IMR-90 (cell line): Measurements from ENCODE around the gene CEP135. TPM values are rescaled to one million over a fixed set of nuclear protein-coding genes. Genes with fewer than 3 reads are reported as not detected.

Experiments
- ATAC-seq: fragments of 200-7000 bp; cut with Tn5 transposase; 2 replicates; pipeline ENCODE4 v1.9.1; 2020; ENCODE audit warnings: low read depth, mild to moderate bottlenecking, moderate library complexity
- BruUV-seq: library from RNA; stranded (reverse); fragments of 400-500 nt; replicated peaks from 2 replicates; lab custom pipeline; 2021; lab: Mats Ljungman, UMichigan
- CTCF ChIA-PET: fragments of 300-600 bp; formaldehyde crosslinking; extraction: SDS; loops from one replicate; lab custom pipeline; 2021; ENCODE audit warnings: antibody characterized with exemption; lab: Yijun Ruan, JAX
- POLR2A ChIA-PET: fragments of 300-600 bp; sonication (Branson Sonifier 250); formaldehyde crosslinking; loops from one replicate; lab custom pipeline; 2022; ENCODE audit warnings: antibody characterized with exemption; ENCODE audit not compliant: unreplicated experiment; lab: Charles Lee
- DNase-seq: peaks from one replicate; pipeline ENCODE4 v3.0.0; 2013
- H2AFZ ChIP-seq: replicated peaks from 2 replicates; pipeline ENCODE3; 2013; ENCODE audit warnings: low read length, mild to moderate bottlenecking; ENCODE audit not compliant: poor library complexity
- H2AK5ac ChIP-seq: 2 replicates; pipeline ENCODE4 v1.6.1; 2013; ENCODE audit warnings: low read depth, low read length, inconsistent platforms
- H2AK9ac ChIP-seq: replicated peaks from 2 replicates; pipeline ENCODE3; 2013; ENCODE audit warnings: mild to moderate bottlenecking, low read depth, low read length, moderate library complexity; ENCODE audit not compliant: poor library complexity
- H2BK120ac ChIP-seq: 2 replicates; pipeline ENCODE4 v1.6.1; 2013; ENCODE audit warnings: low read depth, low read length, inconsistent platforms
- H2BK15ac ChIP-seq: 3 replicates; pipeline ENCODE4 v1.6.1; 2013; ENCODE audit warnings: low read depth, low read length, inconsistent platforms
- H2BK20ac ChIP-seq: 2 replicates; pipeline ENCODE4 v1.6.1; 2013; ENCODE audit warnings: low read depth, mild to moderate bottlenecking, inconsistent platforms, low read length, moderate library complexity
- H2BK5ac ChIP-seq: 2 replicates; pipeline ENCODE4 v1.6.1; 2013; ENCODE audit warnings: mild to moderate bottlenecking, low read depth, low read length, inconsistent platforms; ENCODE audit not compliant: poor library complexity, severe bottlenecking
- H3K14ac ChIP-seq: replicated peaks from 2 replicates; pipeline ENCODE4 v1.6.1; 2013; ENCODE audit warnings: low read depth, low read length, inconsistent platforms
- H3K18ac ChIP-seq: 2 replicates; pipeline ENCODE4 v1.6.1; 2013; ENCODE audit warnings: low read depth, low read length, control low read depth
- H3K23ac ChIP-seq: 2 replicates; pipeline ENCODE4 v1.6.1; 2013; ENCODE audit warnings: low read depth, low read length, inconsistent platforms
- H3K27ac ChIP-seq: 2 replicates; pipeline ENCODE4 v1.5.1; 2013; ENCODE audit warnings: mild to moderate bottlenecking, control low read depth, low read length; ENCODE audit not compliant: insufficient read depth
- H3K27me3 ChIP-seq: 2 replicates; pipeline ENCODE4 v1.6.1; 2013; ENCODE audit warnings: low read length; ENCODE audit not compliant: control insufficient read depth, insufficient read depth
- H3K36me3 ChIP-seq: 2 replicates; pipeline ENCODE4 v1.6.1; 2013; ENCODE audit warnings: low read length, mixed read lengths; ENCODE audit not compliant: control insufficient read depth, insufficient read depth
- H3K4ac ChIP-seq: 2 replicates; pipeline ENCODE4 v1.6.1; 2013; ENCODE audit warnings: low read depth, low read length, inconsistent platforms
- H3K4me1 ChIP-seq: 2 replicates; pipeline ENCODE4 v1.6.1; 2013; ENCODE audit warnings: low read length, mixed read lengths; ENCODE audit not compliant: control insufficient read depth, insufficient read depth
- H3K4me2 ChIP-seq: 2 replicates; pipeline ENCODE4 v1.6.1; 2013; ENCODE audit warnings: low read depth, mild to moderate bottlenecking, control low read depth, low read length, moderate library complexity
- H3K4me3 ChIP-seq: 2 replicates; pipeline ENCODE4 v1.5.1; 2013; ENCODE audit warnings: low read depth, mild to moderate bottlenecking, control low read depth, low read length, moderate library complexity; ENCODE audit not compliant: insufficient read depth
- H3K56ac ChIP-seq: 2 replicates; pipeline ENCODE4 v1.6.1; 2013; ENCODE audit warnings: low read length, inconsistent platforms; ENCODE audit not compliant: insufficient read depth; ENCODE audit errors: extremely low read depth
- H3K79me1 ChIP-seq, 2 experiments: 2 replicates each; pipeline ENCODE4 v1.6.1; 2013; ENCODE audit warnings: low read length in 2 of 2, inconsistent platforms in 1 of 2, low read depth in 1 of 2
- H3K9ac ChIP-seq: 2 replicates; pipeline ENCODE4 v1.6.1; 2013; ENCODE audit warnings: low read depth, low read length, control low read depth
- H3K9me1 ChIP-seq: 2 replicates; pipeline ENCODE4 v1.6.1; 2013; ENCODE audit warnings: low read length, inconsistent platforms; ENCODE audit not compliant: insufficient read depth
- H3K9me3 ChIP-seq: 2 replicates; pipeline ENCODE4 v1.6.1; 2013; ENCODE audit warnings: low read length; ENCODE audit not compliant: control insufficient read depth, insufficient read depth
- H4K20me1 ChIP-seq: 2 replicates; pipeline ENCODE4 v1.6.1; 2013; ENCODE audit warnings: low read length, inconsistent platforms; ENCODE audit not compliant: insufficient read depth
- H4K5ac ChIP-seq: 2 replicates; pipeline ENCODE4 v1.6.1; 2013; ENCODE audit warnings: mild to moderate bottlenecking, low read depth, low read length, control low read depth
- H4K8ac ChIP-seq, 2 experiments: 2 replicates each; pipeline ENCODE4 v1.6.1; 2013; ENCODE audit warnings: low read depth in 2 of 2, low read length in 2 of 2, control low read depth in 1 of 2, inconsistent platforms in 1 of 2
- H4K91ac ChIP-seq: 2 replicates; pipeline ENCODE4 v1.6.1; 2013; ENCODE audit warnings: low read depth, low read length, inconsistent platforms; ENCODE audit not compliant: insufficient read depth
- CEBPB ChIP-seq: IDR thresholded peaks from 2 replicates; pipeline ENCODE4 v1.6.1; 2012; ENCODE audit warnings: low read depth, low read length, improper control_type of control experiment
- CHD1 ChIP-seq: IDR thresholded peaks from 2 replicates; pipeline ENCODE4 v1.6.1; 2012; ENCODE audit warnings: low read depth, low read length, improper control_type of control experiment
- ELK1 ChIP-seq: fragments of 150-350 bp; IDR thresholded peaks from 2 replicates; pipeline ENCODE4 v1.6.1; 2016; ENCODE audit warnings: low read depth, mild to moderate bottlenecking, low read length, moderate library complexity, borderline replicate concordance
- FOS ChIP-seq: fragments of 150-350 bp; IDR thresholded peaks from 2 replicates; pipeline ENCODE4 v1.6.1; 2016; ENCODE audit warnings: low read depth, low read length
- MAFK ChIP-seq: IDR thresholded peaks from 2 replicates; pipeline ENCODE4 v1.6.1; 2012; ENCODE audit warnings: low read depth, low read length, improper control_type of control experiment
- MAZ ChIP-seq: IDR thresholded peaks from 2 replicates; pipeline ENCODE4 v1.6.1; 2012; ENCODE audit warnings: low read depth, mild to moderate bottlenecking, low read length, improper control_type of control experiment, moderate library complexity, borderline replicate concordance
- MXI1 ChIP-seq: IDR thresholded peaks from 2 replicates; pipeline ENCODE4 v1.6.1; 2012; ENCODE audit warnings: low read depth, mild to moderate bottlenecking, low read length, moderate library complexity, borderline replicate concordance
- NFE2L2 ChIP-seq: fragments of 150-350 bp; IDR thresholded peaks from 2 replicates; pipeline ENCODE4 v1.6.1; 2016; ENCODE audit warnings: low read depth, mild to moderate bottlenecking, low read length
- POLR2A ChIP-seq: IDR thresholded peaks from 2 replicates; pipeline ENCODE4 v1.6.1; 2012; ENCODE audit warnings: mild to moderate bottlenecking, low read depth, low read length
- RAD21 ChIP-seq: IDR thresholded peaks from 2 replicates; pipeline ENCODE4 v1.6.1; 2012; ENCODE audit warnings: low read length, improper control_type of control experiment
- RCOR1 ChIP-seq: IDR thresholded peaks from 2 replicates; pipeline ENCODE4 v1.6.1; 2012; ENCODE audit warnings: mild to moderate bottlenecking, low read length, improper control_type of control experiment; ENCODE audit not compliant: insufficient replicate concordance
- SMC3 ChIP-seq: fragments of 150-350 bp; IDR thresholded peaks from 2 replicates; pipeline ENCODE4 v1.6.1; 2016; ENCODE audit warnings: low read depth, mild to moderate bottlenecking, antibody characterized with exemption, low read length, moderate library complexity
- USF2 ChIP-seq: fragments of 150-350 bp; IDR thresholded peaks from 2 replicates; pipeline ENCODE4 v1.6.1; 2017; ENCODE audit warnings: mild to moderate bottlenecking, antibody characterized with exemption, low read length, low read depth
- WGBS, 2 experiments: methylation state at CpG; one replicate each; pipeline versions ENCODE4 v1.1.5 to v1.1.7; 2013; ENCODE audit warnings: missing lambda C conversion rate in 2 of 2; ENCODE audit not compliant: insufficient read length in 1 of 2; ENCODE audit errors: extremely low coverage in 2 of 2; 5-methylcytosine and 5-hydroxymethylcytosine counted together
- dilution Hi-C: fragments of 300-500 bp; cut with HindIII; formaldehyde crosslinking; loops from one replicate; pipeline ENCODE4 v1.14.3; 2018; ENCODE audit warnings: low sequenced_read_pairs; ENCODE audit not compliant: unreplicated experiment
- in situ Hi-C: fragments of 300-500 bp; cut with MboI; formaldehyde crosslinking; loops from 3 replicates; pipeline ENCODE4 v1.14.3; 2019; ENCODE audit warnings: low sequenced_read_pairs, inconsistent platforms, mixed read lengths
- intact Hi-C: fragments of 100-400 bp; cut with micrococcal nuclease; formaldehyde crosslinking; loops from 2 replicates; pipeline ENCODE4 v1.10.0; 2022
- polyA plus RNA-seq, 3 experiments: library from polyadenylated mRNA; depleted of rRNA; stranded (reverse); fragments of >200 nt; gene quantifications; 2 replicates each; pipeline ENCODE4 v1.2.3, GENCODE V29; 2012; ENCODE audit warnings: low replicate concordance in 1 of 3
- total RNA-seq: library from RNA; depleted of rRNA; stranded (reverse); fragments of >200 nt; gene quantifications from 2 replicates; pipeline ENCODE4 v1.2.3, GENCODE V29; 2012

CEP135 gene
- total and polyA plus RNA-seq, 2 of the 4 experiments (the other 2 are of a cell fraction), result 2.7 to 3.2 TPM

- Histone ChIP-seq H3K27me3 (no peaks in the 10 kb centered on the region; the same call in 1 of the 2 replicates), H3K18ac (no peak overlapping the region), H3K9me3 (no peaks in the 10 kb centered on the region), H4K91ac (no peak overlapping the region), H3K4me3 (no peak overlapping the region), H3K4me2 (no peak overlapping the region), H3K27ac (no peak overlapping the region), H2AK5ac (no peak overlapping the region), H3K23ac (no peak overlapping the region), H3K4me1 (no peaks in the 10 kb centered on the region), H2BK20ac (no peak overlapping the region), H4K20me1 (no peaks in the 10 kb centered on the region), H2BK5ac (no peak overlapping the region), H3K9me1 (no peaks in the 10 kb centered on the region), H4K8ac (no peak overlapping the region), H2BK120ac (no peak overlapping the region), H3K9ac (no peak overlapping the region), H3K79me1 (no peaks in the 10 kb centered on the region), H3K56ac (no peak overlapping the region), H2AK9ac (no peak overlapping the region), H3K4ac (no peak overlapping the region), H3K14ac (no peak overlapping the region), H2BK15ac (no peak overlapping the region), H2AFZ (no peak overlapping the region), H3K36me3 (no peaks in the 10 kb centered on the region), H4K5ac (no peak overlapping the region)
- POLR2A ChIA-PET, result no interaction called here
- intact Hi-C loops, result no loop called here
- no CpG with 5 or more reads among the region's 2 CpGs for WGBS, 2 experiments
- BruUV-seq, result no TSS peak
- in situ Hi-C loops, result no loop called here
- no peak for ATAC-seq
- no peak for TF ChIP-seq USF2
- TF ChIP-seq NFE2L2, result no peak
- no peak for TF ChIP-seq MAFK
- no peak for TF ChIP-seq FOS
- TF ChIP-seq ELK1, result no peak
- no peak for TF ChIP-seq MXI1
- no peak for TF ChIP-seq SMC3
- TF ChIP-seq CHD1, result no peak
- TF ChIP-seq RAD21, result no peak
- TF ChIP-seq MAZ, result no peak
- no peak for TF ChIP-seq POLR2A
- no peak for TF ChIP-seq CEBPB
- TF ChIP-seq RCOR1, result no peak
- no peak for DNase-seq
- dilution Hi-C loops, result no loop called here
- CTCF ChIA-PET, result no interaction called here
These were observed 117.7 kb downstream of the CEP135 start for GRCh38 chr4:56066493-56066892.
